ENCODE data around the gene KCNQ1.
A peak's percentile ranks its signal among the peaks of the same experiment; 100 is the strongest.

Gene KCNQ1

DNA sequence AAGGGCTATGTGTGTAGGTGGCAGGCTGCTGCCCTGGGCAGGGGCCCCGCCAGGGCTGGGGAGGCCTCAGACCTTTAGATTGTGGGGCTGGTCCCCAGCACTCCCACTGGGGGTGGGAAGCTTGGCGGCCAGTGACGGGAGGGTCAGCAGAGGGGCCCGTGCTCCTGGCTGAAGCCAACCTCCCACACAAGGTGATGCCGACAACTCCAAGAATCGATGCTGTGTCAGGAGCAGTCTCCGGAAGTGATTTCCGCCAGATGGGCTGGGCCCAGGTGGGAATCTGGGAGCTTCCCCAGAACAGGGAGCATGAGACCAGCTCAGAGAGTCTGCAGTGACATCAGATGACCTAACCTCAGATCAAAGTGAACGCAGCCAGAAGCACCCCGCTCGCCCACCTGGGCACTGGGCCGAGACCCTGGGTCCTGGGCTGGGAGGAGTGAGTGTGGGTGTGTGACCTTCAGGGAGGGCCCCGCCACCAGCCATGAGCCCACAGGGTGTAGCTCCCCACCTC, 8.2 kb upstream of the KCNQ1 start:
- no peak overlapping the region for H3K4me3 ChIP-seq (ENCODE audit: low read length)
- DNase-seq (ENCODE audit: low read depth, low spot score) = no peak

DNA sequence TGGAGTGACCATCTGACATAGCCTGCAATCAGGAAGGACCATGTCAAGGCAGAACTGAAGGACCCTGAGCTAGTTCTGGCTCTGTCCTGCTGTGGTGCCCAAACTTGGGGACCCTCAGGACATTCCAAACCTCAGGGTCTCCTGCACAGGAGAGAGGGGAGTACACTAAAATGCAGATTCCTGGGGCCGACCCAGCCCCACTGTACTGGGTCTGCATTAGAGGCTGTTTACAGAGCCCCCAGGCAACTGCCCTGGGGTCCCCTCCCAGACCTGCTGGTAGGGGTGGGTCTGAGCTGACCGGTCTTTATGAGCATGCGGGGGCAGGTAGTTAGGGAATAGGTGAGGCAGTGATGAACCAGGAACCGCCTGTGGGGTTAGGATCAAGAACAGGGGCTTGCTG, 7.3 kb upstream of the KCNQ1 start:
- no peak for DNase-seq (ENCODE audit: low read depth, low spot score)
- H3K4me3 ChIP-seq (ENCODE audit: low read length) = no peak overlapping the region

DNA sequence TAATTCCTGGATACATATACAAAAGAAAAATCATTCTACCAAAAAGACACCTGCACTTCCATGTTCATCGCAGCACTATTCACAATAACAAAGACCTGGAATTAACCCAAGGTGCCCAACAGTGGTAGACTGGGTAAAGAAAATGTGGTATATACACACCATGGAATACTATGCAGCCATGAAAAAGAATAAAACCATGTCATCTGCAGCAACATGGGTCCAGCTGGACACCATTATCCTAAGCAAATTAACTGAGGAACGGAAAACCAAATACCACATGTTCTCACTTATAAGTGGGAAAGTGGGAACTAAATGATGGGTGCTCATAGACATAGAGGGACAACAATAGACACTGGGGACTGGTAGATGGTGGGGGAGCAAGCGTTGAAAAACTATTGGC, 5.0 kb upstream of the KCNQ1 start:
- H3K4me3 ChIP-seq (ENCODE audit: low read length) = no peak overlapping the region
- no peak for DNase-seq (ENCODE audit: low read depth, low spot score)

DNA sequence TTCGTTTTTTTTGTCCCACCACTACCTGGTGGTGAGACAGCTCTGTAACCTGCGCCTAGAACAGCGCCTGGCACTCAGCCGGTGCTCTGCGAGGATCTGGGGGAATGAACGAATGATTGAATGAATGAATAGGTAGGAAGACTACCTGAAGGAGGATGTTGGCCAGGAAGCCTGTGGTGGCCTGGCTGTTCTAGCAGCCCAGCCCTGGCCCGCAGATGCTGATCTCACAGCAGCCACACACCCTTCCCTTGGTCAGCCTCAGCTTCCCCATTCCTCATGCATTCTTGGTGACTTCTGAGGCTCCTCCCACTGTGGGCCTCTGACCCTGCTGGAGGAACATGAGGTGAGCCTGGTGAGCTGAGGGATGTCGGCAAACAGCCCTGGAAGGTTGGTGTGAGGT, 4.2 kb upstream of the KCNQ1 start:
- no peak for DNase-seq (ENCODE audit: low read depth, low spot score)
- H3K4me3 ChIP-seq (ENCODE audit: low read length) = no peak overlapping the region

DNA sequence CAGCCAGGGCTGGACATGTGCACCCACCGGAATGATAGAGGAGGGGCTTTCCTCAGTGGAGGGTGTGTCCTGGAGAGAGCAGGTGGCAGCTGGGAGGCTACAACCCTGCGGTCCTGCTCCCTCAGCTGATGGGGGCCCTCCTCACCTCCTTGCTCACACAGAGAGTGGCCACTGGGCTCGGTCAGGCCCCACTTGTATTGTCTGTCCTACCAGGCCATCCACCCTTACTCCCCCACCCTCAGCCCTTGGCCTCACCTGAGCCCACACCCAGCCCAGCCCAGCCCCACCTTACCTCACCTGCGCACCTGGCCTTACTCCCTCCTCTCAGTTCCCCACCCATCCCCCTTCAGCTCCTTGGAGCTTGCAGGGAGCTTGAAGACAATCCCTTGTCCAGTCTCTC, 3.6 kb upstream of the KCNQ1 start:
- H3K4me3 ChIP-seq (ENCODE audit: low read length) = no peak overlapping the region
- no peak for DNase-seq (ENCODE audit: low read depth, low spot score)

DNA sequence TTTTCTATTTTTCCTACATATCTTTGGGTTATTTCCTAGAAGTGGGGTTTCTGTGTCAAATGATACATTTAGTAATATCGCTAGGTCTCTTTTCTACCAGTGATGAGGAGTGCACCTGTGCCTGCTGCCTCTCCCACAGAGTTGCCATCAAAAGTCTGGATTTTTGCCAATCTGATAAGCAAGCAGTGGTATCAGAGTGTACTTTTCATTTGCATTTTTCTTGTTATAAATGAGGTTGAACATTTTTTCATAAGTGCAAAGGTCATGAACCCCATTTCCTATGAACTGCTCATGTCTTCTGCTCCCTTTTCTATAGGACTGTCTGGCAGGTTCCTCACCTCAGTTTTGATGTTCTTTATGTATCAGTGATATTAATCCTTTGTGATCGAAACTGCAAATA, 2.2 kb upstream of the KCNQ1 start:
- DNase-seq (ENCODE audit: low read depth, low spot score) = peak; percentile 89

DNA sequence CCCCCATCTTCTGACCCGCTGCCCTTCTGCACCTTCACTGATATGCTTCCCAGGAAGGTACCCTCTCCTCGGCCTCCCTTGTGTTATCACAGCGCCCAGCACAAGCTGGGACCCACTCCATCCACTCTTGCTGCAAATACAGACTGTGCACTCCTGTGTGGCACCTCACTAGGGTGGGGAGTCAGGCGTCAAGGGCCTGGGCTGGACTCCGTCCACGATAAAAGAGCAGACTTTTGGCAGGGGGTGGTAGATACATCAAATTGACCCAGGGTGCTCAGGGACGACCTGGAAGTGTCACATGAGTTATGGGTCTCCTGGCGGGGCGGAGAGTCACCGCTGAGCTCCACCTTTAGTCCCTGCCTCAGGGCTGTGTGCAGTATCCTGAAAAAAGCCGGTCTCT, 1.4 kb upstream of the KCNQ1 start:
- no peak for DNase-seq (ENCODE audit: low read depth, low spot score)
- no peak overlapping the region for H3K4me3 ChIP-seq (ENCODE audit: low read length)

More for the DNA sequence above, 2.2 kb upstream of the KCNQ1 start:
- no peak overlapping the region for H3K4me3 ChIP-seq (ENCODE audit: low read length)

DNA sequence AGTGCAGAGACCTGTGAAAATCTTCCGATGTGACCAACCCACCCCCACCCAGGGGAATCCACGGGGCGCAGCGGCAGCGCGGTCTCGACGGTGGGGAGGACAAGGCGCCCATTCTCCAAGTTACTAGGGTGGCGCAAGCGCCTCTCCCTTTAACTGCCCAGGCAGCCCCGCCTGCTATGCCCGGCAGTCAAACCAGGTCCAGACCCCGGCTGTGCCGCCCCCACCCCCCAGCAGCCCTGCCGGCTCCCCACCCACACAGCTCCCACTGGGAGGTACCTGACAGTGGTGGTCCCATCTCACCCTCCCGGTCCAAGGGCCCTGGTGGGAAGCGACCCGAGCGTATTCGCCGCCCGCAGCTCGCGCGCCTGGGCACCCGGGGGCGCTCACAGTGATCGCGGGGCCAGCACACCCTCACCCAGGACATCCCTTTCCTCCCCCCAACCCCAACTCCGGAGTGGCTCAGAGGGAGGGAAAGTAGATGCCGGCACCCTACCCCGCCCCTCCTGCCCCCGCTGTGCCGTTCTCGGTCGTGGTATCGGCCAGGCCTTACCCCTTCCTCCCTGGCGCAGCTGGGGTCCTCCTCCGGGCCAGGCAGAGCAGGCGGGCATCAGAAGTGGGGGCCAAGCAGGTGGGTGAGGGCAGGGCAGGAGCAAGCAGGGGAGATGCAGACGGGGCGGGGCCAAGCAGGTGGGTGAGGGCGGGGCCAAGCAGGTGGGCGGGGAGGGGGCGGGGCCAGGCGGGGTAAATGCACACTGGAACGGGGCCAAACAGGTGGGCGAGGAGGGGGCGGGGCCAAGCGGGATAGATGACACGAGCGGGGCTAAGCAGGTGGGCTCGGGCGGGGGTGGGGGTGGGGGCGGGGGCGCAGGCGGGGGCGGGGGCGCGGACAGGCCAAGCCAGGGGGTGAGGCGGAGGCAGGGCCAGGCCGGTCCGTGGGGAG, 657 bp upstream of the KCNQ1 start, which contains the start of gene TRPM5:
TSS of gene TRPM5 (minus strand) at position 634 of the 940 bp plus-strand sequence. CDS start 21,478 bp downstream, outside the sequence.
- DNase-seq (ENCODE audit: low read depth, low spot score) = no peak
- no peak within 1 kb of the TSS for H3K4me3 ChIP-seq (ENCODE audit: low read length)

DNA sequence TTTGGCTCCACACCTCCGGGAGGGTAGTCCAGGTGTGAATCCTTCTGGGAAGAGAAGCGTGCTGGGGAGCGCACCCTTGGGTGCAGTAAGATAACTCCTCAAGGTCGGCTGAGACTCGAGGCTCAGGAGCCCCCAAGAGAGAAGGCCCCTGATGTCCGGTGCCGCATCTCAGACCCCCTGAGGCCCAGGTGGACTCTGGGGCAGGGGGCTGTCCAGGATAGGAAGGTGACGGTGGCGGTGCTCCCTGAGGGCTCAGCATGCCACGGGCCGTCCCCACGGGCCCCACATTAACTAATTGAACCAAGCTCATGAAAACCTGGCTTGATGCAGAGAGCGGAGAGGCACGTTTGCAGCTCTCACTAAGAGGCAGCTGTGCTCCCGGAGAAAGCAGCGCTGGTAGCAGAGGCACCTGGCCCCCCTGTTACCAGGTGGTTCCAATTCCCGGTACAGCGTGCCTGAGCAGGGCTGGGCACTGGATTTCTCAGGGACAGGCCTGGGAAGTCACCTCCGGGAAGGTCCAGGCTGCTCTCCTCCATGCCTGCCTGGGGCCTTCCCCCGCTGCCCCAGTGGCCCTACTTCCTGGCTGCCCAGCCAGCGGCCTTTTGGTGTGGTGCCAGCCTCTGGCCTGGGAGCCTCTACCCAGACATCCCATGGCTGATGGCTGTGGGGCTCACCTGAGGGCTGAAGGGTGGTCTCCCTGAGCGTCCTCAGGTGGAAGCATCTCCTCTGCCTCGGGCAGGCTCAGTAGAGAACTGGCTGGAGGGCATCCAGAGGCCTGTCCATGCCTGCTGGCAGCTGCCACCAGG, 1.1 kb downstream of the KCNQ1 start:
- DNase-seq (ENCODE audit: low read depth, low spot score) = no peak

DNA sequence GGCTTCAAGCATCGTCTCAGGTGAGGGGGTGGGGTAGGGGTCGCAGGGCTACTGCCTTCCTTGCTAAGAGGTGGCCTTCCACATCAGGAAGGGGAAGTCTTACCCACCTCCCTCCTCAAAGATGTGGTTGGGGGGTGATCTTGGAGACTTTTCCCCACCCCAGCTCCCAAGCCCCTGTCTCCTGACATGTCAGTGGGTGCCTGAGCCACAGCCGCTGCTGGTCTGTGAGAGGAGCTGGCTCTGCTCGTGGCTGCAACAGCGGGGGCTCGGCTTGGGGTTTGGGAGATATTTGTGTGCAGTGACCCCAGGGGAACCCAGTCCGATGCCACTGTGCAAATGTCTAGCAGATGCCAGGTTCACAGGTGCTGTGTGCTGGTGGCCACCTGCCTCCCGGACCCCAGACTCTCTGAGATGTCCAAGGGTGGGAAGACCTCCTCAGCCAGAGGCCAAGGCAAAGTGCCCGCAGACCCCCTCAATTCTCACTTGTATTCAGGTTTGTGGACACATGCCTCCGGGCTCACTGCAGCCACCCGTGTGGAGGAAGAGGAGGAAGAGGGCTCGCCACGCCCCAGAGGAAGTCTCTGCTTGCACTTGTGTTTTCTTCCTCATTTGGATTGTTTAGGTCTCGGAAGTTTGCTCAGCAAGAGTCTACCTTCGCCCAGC, 1.9 kb downstream of the KCNQ1 start:
- DNase-seq (ENCODE audit: low read depth, low spot score) = no peak
- no peak overlapping the region for H3K4me3 ChIP-seq (ENCODE audit: low read length)

More for the DNA sequence above, 1.1 kb downstream of the KCNQ1 start:
- no peak overlapping the region for H3K4me3 ChIP-seq (ENCODE audit: low read length)

DNA sequence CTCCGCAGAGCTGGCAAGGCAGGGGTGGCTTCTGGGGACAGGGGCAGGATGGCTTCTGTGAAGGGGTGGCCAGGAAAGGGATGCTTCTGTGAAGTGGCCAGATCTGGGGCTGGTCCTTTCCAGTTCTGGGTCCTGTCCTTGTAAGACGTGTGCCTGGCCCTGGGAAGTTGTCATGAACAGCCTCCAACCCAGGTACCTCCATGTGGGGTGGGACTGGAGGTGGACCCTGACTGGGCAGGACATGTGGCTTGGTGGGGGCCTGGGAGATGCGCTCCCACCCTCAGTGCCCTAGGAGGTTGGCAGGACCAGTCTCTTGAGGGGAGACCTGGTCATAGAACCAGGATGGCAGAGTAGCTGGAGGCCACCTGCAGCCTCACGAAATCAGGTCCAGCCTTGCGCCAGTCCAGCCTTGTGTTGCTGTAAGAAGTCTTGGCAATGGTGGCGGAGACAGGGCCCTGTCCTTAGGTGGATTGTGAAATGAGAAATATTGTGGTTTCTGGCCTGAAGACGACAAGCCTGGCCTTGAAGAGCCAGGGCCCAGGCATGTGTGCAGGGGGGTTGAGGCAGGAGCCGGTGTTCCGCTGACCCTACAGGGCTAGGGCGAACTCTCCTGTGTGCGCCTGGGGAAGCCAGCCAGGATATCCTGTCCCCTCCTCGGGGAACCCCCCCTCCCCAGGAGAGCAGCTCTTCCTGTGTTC, 2.6 kb downstream of the KCNQ1 start:
- no peak overlapping the region for H3K4me3 ChIP-seq (ENCODE audit: low read length)
- no peak for DNase-seq (ENCODE audit: low read depth, low spot score)

DNA sequence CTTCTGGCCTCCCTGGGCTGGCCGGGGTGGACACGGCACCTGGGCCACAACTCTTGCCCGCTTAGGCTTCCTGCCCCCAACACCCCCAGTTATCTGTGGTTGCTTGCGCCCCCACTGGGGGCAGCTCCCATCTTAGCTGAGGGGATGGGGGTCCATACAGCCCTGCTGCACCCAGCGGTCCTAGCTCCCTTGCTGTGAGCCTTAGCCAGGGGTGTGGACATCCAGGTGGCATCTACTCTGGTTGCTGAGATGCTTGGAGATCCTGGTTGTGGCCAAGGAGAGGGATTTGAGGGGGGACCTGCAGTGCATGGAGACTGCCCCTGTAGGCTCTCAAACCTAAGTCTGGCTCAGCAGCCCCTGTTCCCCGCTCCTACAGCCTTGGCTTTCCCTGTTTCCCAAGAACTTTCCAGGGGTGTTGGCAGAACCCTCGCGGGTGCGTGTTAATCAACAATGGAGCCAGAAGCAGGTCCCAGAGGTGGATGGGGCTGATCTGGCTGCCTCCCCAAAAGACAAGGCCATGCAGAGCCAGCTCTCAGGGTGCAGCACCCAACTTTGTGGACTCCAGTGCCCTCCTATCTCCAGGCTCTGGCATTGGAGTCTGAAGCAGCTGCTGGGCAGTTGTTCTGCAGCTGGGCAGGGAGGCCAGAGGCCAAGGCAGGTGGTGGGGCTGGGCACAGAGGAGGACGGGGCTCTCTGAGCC, 3.3 kb downstream of the KCNQ1 start:
- DNase-seq (ENCODE audit: low read depth, low spot score) = no peak
- no peak overlapping the region for H3K4me3 ChIP-seq (ENCODE audit: low read length)

DNA sequence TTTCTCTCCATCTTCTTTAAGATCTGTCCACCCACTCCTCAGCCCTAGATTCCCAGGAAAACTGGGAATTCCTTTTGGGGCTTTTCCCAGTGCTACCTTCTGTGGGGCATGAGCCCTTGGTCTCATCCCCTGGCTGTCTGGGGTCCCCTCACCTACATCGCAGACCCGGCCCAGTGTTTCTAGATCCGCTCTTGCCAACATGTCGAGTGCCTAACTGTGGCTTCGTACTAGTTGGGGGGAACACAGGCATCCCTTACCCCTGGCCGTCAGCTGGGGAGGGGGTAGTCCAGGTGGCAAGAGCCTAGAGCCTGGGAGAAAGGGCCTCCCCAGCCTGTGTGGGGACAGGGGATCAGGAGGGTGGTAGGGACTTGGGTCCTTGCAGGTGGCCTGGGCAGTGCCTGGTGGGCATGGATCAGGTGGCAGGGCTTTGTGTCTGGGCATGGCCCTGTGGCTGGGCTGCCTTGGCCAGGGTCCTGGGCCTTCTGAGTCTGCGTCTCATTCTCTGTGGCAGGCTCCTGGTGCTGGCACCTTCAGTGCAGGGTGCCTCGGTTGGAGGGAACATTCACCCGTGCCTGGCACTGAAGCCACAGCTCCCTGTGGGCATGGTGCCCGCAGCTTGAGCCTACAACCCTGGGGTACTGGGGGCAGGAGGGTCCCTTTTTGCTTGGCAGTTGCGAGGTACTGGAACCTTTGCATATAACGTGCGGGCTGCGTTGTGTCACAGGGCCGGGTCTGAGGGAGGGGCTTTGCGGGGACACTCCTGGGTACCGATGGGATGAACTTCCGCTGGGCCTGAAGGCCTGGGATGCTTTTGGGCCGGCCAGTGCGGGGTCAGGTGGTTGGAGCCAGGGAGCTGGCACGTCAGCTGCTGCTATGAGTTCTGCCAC, 4.1 kb downstream of the KCNQ1 start:
- H3K4me3 ChIP-seq (ENCODE audit: low read length) = no peak overlapping the region
- no peak for DNase-seq (ENCODE audit: low read depth, low spot score)

DNA sequence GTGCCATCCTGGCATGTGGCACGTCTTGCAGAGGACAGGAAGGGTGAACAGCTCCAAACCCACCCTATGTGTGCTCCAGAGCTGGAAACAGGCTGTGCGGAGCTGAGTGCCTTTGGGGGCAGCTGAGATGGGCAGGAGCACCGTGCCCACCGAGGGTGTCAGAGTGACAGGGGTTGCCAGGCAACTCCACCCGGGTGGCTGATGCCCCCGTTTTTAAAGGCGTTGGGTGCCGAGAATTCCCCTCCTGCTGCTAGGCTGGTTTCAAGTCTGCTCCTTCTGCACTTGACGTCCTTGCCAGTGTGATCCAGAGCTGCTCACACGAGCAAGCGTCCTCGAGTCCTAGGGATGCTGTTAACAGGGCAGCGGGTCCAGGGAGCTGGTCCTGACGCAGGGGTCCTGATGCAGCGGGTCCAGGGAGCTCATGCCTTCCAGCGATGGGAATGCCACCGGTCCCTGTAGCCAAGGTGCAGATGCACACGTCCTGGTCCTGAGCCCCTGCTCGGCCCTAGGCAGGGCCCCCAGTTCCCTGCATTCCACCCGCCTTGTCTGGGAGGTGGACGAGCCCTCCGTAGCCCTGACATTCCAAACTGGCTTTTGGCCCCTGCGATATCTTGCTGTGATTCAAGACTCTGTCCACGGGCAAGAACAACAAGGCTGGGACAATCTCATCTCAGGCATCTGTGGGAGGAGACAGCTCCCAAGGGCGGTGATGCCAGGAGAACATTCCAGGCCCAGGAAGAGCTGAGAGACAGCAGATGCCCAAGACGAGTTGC, 4.9 kb downstream of the KCNQ1 start:
- DNase-seq (ENCODE audit: low read depth, low spot score) = no peak
- H3K4me3 ChIP-seq (ENCODE audit: low read length) = no peak overlapping the region

DNA sequence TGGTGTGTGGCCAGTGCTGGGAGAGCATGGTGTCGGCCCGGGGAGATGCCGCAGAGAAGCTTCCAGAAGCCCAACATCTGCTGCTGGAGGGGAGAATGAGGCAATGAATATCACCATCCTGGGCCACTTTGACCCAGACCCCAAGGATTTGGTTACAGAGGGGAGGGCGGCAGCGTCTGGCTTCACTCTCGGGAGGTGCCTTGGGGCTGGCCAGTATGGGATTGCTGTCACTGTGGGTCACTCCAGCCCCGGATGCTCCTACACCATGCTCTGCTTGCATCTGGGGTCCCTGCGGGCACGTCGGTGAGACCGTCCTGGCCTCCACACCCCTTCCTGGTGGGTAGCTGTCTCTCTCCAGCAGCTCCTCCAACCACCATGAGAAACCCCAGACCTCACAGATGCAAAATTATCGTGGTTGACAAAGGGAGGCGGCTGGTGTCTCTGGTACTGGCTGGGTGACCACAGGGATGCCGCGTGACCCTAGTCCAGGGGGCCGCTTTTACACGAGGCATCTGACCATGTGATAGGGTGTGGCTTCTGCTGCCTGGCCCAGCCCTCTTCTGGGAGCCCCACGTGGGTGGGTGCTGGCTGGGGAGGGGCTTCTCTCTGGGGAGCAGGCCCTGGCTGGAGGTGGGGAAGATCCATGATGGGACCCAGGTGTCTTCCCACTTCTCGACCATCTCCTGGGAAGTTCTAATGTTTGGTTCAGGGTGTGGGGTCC, 5.7 kb downstream of the KCNQ1 start:
- DNase-seq (ENCODE audit: low read depth, low spot score) = no peak
- no peak overlapping the region for H3K4me3 ChIP-seq (ENCODE audit: low read length)

DNA sequence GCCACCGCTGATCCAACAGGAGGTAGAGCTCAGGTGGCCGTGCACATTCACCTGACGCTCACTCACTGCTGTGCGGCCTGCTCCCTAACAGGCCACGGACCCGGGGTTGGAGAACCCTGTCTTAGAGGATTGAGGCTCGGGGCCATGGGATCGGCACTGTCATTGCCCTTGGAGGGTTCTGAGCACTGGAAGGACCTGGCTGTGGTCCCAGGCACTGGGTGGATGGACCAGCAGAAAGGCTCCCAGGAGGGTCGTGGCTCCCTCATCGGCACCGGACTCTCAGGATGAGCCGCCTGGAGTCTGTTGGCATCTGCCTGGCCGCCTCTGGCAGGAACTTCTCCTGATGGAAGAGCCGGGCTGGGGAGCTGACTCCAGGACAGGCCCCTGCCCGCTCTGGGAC, 6.5 kb downstream of the KCNQ1 start:
- DNase-seq (ENCODE audit: low read depth, low spot score) = no peak
- no peak overlapping the region for H3K4me3 ChIP-seq (ENCODE audit: low read length)
